A673 (cell line): ENCODE results near the gene FAM227A. TPM values are rescaled to one million over a fixed set of nuclear protein-coding genes. Genes with fewer than 3 reads are reported as not detected.

Experiments used
- BruUV-seq: library from RNA; stranded (reverse); fragments of 400-500 nt; replicated peaks from 2 replicates; lab custom pipeline; 2021; lab: Mats Ljungman, UMichigan
- CTCF ChIA-PET: fragments of 300-600 bp; sonication (Branson Sonifier 250); formaldehyde crosslinking; loops from one replicate; lab custom pipeline; 2022; ENCODE audit warnings: antibody characterized with exemption; lab: Charles Lee
- POLR2A ChIA-PET: fragments of 300-600 bp; sonication (Branson Sonifier 250); formaldehyde crosslinking; loops from one replicate; lab custom pipeline; 2022; ENCODE audit warnings: antibody characterized with exemption; ENCODE audit not compliant: low non-redundant PET; lab: Charles Lee
- DNase-seq: peaks from one replicate; pipeline ENCODE4 v3.0.0-alpha.2; 2015; ENCODE audit warnings: low spot score
- H3K27ac ChIP-seq: fragments of 200-600 bp; sonication (generic); 2 replicates; pipeline ENCODE4 v1.5.1; 2016; ENCODE audit warnings: mixed run types, low read depth, mild to moderate bottlenecking, mixed read lengths, antibody characterized with exemption, low read length; ENCODE audit not compliant: poor library complexity, severe bottlenecking
- H3K27me3 ChIP-seq: fragments of 200-600 bp; sonication (generic); replicated peaks from 2 replicates; pipeline ENCODE4 v1.6.1; 2017; ENCODE audit warnings: mixed run types, low read depth, mild to moderate bottlenecking, mixed read lengths, antibody characterized with exemption, low read length; ENCODE audit not compliant: insufficient read depth, poor library complexity
- H3K36me3 ChIP-seq: fragments of 200-600 bp; sonication (generic); 2 replicates; pipeline ENCODE4 v1.6.1; 2016; ENCODE audit warnings: mixed run types, mild to moderate bottlenecking, mixed read lengths, antibody characterized with exemption, low read length; ENCODE audit not compliant: insufficient read depth, poor library complexity, severe bottlenecking
- H3K4me1 ChIP-seq: fragments of 200-600 bp; sonication (generic); 2 replicates; pipeline ENCODE4 v1.6.1; 2017; ENCODE audit warnings: mixed run types, mild to moderate bottlenecking, mixed read lengths, antibody characterized with exemption, low read length; ENCODE audit not compliant: insufficient read depth, poor library complexity, severe bottlenecking
- H3K4me3 ChIP-seq: fragments of 200-600 bp; sonication (generic); 2 replicates; pipeline ENCODE4 v1.5.1; 2016; ENCODE audit warnings: low read depth, mixed run types, mild to moderate bottlenecking, mixed read lengths, low read length; ENCODE audit not compliant: poor library complexity, severe bottlenecking
- H3K9me3 ChIP-seq: fragments of 200-600 bp; sonication (generic); 2 replicates; pipeline ENCODE4 v1.6.1; 2016; ENCODE audit warnings: mixed run types, low read depth, mild to moderate bottlenecking, mixed read lengths, antibody characterized with exemption, low read length; ENCODE audit not compliant: poor library complexity, severe bottlenecking
- EZH2 ChIP-seq: fragments of 200-600 bp; sonication (generic); IDR thresholded peaks from 2 replicates; pipeline ENCODE4 v1.6.1; 2017; ENCODE audit warnings: borderline replicate concordance, low read depth, mild to moderate bottlenecking, mixed read lengths, antibody characterized with exemption, low read length; ENCODE audit not compliant: poor library complexity, severe bottlenecking
- intact Hi-C: fragments of 100-400 bp; cut with micrococcal nuclease; formaldehyde crosslinking; loops from one replicate; pipeline ENCODE4 v1.10.0; 2022; ENCODE audit not compliant: unreplicated experiment
- total RNA-seq: library from RNA; stranded (reverse); gene quantifications from 2 replicates; pipeline ENCODE4 v1.2.3, GENCODE V29; 2021
- TF ChIP-seq, protein P1 (sequence below): fragments of 300-800, 200-600 bp; sonication (generic); conservative IDR thresholded peaks from 2 replicates; pipeline ENCODE4 v1.5.1; 2017; ENCODE audit warnings: low read depth, mild to moderate bottlenecking, antibody characterized with exemption, low read length, moderate library complexity, mixed read lengths

FAM227A gene
- total RNA-seq, 1 experiment from 2014 or later, result 3.8 TPM

DNA sequence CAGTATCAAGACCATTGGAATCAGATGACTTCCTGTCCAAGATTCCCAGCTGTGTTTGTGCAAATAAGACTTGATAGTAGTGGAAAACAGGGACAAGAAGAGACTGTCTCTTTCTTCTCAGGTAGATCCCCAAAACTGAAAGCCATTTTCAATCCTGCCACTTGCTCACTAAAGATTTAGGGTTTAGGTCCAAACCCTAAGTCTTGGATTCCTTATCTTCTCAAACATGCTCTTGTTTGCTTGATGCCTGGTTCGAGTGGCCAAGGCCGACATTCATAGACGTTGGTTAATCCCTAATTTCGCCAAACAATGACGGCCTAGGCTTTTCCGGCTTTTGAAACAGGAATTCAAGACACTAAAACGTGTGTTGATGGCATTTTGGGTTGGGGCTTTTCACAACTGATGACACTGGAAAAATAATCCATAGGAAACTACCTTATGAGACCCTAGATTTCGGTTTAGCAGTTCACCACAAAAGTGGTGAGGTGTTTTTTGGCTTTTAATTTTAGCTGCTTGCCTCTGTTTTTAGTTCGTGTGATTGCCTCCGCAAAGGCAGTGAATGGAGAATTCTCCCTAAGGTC lies 48.6 kb upstream of the FAM227A start:
- H3K27me3 ChIP-seq, result no peaks in the 10 kb centered on the region
- H3K36me3 ChIP-seq, result peaks cover 3% of the 10 kb centered on the region
- peaks cover 28% of the 10 kb centered on the region for H3K4me1 ChIP-seq
- DNase-seq, result peak; percentile 24
- no peaks in the 10 kb centered on the region for H3K9me3 ChIP-seq
- intact Hi-C loops, result loop anchor here (10.0 kb wide), 1 partner anchor 200 kb away; the partner anchor contains the start of gene DDX17
- TF ChIP-seq, protein P1, sequence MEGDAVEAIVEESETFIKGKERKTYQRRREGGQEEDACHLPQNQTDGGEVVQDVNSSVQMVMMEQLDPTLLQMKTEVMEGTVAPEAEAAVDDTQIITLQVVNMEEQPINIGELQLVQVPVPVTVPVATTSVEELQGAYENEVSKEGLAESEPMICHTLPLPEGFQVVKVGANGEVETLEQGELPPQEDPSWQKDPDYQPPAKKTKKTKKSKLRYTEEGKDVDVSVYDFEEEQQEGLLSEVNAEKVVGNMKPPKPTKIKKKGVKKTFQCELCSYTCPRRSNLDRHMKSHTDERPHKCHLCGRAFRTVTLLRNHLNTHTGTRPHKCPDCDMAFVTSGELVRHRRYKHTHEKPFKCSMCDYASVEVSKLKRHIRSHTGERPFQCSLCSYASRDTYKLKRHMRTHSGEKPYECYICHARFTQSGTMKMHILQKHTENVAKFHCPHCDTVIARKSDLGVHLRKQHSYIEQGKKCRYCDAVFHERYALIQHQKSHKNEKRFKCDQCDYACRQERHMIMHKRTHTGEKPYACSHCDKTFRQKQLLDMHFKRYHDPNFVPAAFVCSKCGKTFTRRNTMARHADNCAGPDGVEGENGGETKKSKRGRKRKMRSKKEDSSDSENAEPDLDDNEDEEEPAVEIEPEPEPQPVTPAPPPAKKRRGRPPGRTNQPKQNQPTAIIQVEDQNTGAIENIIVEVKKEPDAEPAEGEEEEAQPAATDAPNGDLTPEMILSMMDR, result no peak
- TF ChIP-seq EZH2, result no peak
- ChIA-PET CTCF (no interaction called here), POLR2A (no interaction called here)
- H3K27ac ChIP-seq, result peak overlapping the region; percentile 82
- BruUV-seq, result no TSS peak
- H3K4me3 ChIP-seq, result peak overlapping the region; percentile 31

DNA sequence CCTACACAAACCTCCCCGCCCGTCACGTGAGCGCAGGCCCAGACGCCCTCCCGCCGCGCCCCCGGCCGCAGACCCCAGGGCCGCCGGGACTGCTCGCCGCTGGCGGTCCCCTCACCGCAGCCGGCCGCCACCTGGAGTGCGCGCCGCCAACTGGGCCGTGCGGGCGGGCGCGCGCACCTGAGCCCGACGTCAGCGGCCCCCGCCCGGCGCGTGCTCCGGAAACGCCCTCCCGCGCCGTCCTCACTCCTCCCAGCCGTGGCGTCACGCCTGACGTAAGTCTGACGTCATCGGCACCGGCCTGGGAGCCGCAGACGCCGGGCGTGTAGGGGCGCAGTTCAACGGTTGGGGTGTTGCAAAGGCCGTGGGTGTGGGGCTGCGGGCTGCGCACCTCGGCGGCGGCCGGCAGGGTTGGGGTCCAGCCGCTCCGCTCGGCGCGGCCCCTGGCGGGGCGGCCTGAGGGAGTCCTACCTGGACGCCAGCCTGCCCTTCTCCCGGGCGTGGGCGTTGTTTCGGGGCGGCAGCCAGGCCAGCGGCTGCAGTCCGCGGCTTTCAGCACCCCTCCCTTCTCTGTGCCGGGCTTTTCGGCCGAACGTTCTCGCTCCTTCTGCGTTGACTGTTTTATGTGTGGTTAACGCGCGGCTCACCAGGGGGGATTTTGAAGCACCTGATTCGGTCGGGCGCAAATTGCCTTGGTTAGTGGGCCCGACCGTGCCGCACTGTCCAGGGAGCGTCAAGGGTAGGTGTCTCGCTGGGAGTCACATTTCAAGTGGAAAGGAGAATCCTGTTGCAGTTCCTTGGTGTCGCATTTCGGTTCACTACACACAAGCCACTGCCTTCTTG lies 44.8 kb upstream of the FAM227A start, which contains the start of gene JOSD1:
Gene JOSD1 (minus strand): TSS at position 155 of the 840 bp plus-strand sequence. CDS start 956 bp downstream, outside the sequence.
- intact Hi-C loops, result loop anchor here (10.0 kb wide), 1 partner anchor 196 kb away; the partner anchor contains the start of gene DDX17
- Histone ChIP-seq H3K4me3 (peak within 1 kb of the TSS; percentile 94), H3K4me1 (peaks cover 31% of the 10 kb centered on the region), H3K27ac (peak within 1 kb of the TSS; percentile 96), H3K36me3 (peaks cover 4% of the 10 kb centered on the region), H3K9me3 (no peaks in the 10 kb centered on the region), H3K27me3 (no peaks in the 10 kb centered on the region)
- TF ChIP-seq, protein P1, result no peak
- TF ChIP-seq EZH2, result no peak
- CTCF ChIA-PET, result no interaction called here
- POLR2A ChIA-PET, result no interaction called here
- TSS peak; percentile 93 for BruUV-seq
- peak; percentile 96 for DNase-seq

DNA sequence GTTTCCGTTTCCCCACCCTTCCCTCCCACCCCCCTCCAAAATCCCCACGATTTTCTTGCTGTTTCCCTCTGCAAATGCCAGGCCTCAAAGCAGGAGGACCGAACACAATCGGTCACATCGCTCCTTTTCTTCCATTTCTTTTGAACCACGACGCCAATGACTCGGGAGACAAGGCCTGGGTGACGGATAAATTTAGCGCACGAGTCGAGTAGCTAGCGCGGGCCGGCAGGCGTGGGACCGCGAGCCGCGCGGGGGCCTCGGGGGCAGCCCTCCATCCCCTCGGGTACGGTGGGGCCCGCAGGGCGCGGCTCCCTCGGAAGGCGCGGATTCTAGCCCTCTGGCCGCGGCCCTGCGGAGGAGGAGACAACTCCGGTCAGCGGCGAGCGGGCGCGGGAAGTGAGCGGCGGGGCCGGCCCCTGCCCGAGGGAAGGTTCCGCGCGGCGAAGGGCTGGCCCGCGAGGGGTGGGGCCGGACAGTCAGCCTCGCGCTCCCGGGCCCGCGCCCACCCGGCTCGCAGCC lies 44.1 kb upstream of the FAM227A start:
- Histone ChIP-seq H3K4me3 (peak overlapping the region; percentile 94), H3K27ac (peak overlapping the region; percentile 96), H3K36me3 (peaks cover 4% of the 10 kb centered on the region), H3K4me1 (peaks cover 31% of the 10 kb centered on the region), H3K27me3 (no peaks in the 10 kb centered on the region), H3K9me3 (no peaks in the 10 kb centered on the region)
- ChIA-PET POLR2A (no interaction called here), CTCF (interaction anchor here (0.6 kb wide), 1 partner anchor 254 kb away, joined by 8 read pairs; no protein-coding TSS in a partner anchor)
- DNase-seq, result no peak
- no TSS peak for BruUV-seq
- TF ChIP-seq, protein P1, result no peak
- TF ChIP-seq EZH2, result no peak
- intact Hi-C loops, result loop anchor here (10.0 kb wide), 1 partner anchor 196 kb away; the partner anchor contains the start of gene DDX17
